Hepatocyte (in vitro differentiated cells): ENCODE results near the gene RTN4RL1. TPM values are rescaled to one million over a fixed set of nuclear protein-coding genes. Genes with fewer than 3 reads are reported as not detected.

Source experiments
- DNase-seq: peaks from one replicate; pipeline ENCODE4 v3.0.0-alpha.2; 2016; ENCODE audit warnings: low spot score
- H2AFZ ChIP-seq: fragments of 200-600 bp; sonication (generic); 2 replicates; pipeline ENCODE4 v1.6.0; 2016; ENCODE audit warnings: antibody characterized with exemption, mild to moderate bottlenecking
- H3K27ac ChIP-seq: fragments of 200-600 bp; sonication (generic); 2 replicates; pipeline ENCODE4 v1.5.1; 2016; ENCODE audit warnings: mild to moderate bottlenecking
- H3K27me3 ChIP-seq: fragments of 200-600 bp; sonication (generic); 2 replicates; pipeline ENCODE4 v1.6.1; 2016
- H3K36me3 ChIP-seq: fragments of 200-600 bp; sonication (generic); replicated peaks from 2 replicates; pipeline ENCODE4 v1.5.1; 2016; ENCODE audit warnings: low read depth; ENCODE audit not compliant: insufficient read depth
- H3K4me1 ChIP-seq: fragments of 200-600 bp; sonication (generic); 2 replicates; pipeline ENCODE4 v1.5.1; 2016; ENCODE audit warnings: mild to moderate bottlenecking, moderate library complexity; ENCODE audit not compliant: insufficient read depth
- H3K4me2 ChIP-seq: fragments of 200-600 bp; sonication (generic); 2 replicates; pipeline ENCODE4 v1.6.0; 2016
- H3K4me3 ChIP-seq: fragments of 200-600 bp; sonication (generic); 2 replicates; pipeline ENCODE4 v1.5.1; 2016; ENCODE audit warnings: mild to moderate bottlenecking
- H3K79me2 ChIP-seq: fragments of 200-600 bp; sonication (generic); 2 replicates; pipeline ENCODE4 v1.6.0; 2017; ENCODE audit warnings: mild to moderate bottlenecking
- H3K9me2 ChIP-seq: fragments of 200-600 bp; sonication (generic); replicated peaks from 2 replicates; pipeline ENCODE4 v1.6.0; 2017; ENCODE audit warnings: mild to moderate bottlenecking; ENCODE audit not compliant: insufficient read depth
- H3K9me3 ChIP-seq: fragments of 200-600 bp; sonication (generic); 2 replicates; pipeline ENCODE4 v1.5.1; 2016; ENCODE audit warnings: low read depth, mild to moderate bottlenecking
- H4K20me1 ChIP-seq: fragments of 200-600 bp; sonication (generic); 2 replicates; pipeline ENCODE4 v1.6.0; 2016; ENCODE audit warnings: mild to moderate bottlenecking; ENCODE audit not compliant: insufficient read depth, poor library complexity, severe bottlenecking
- EZH2 ChIP-seq: fragments of 200-600 bp; sonication (generic); IDR thresholded peaks from 2 replicates; pipeline ENCODE4 v1.6.1; 2016; ENCODE audit warnings: antibody characterized with exemption, mild to moderate bottlenecking, borderline replicate concordance
- EZH2phosphoT487 ChIP-seq: fragments of 200-600 bp; sonication (generic); IDR thresholded peaks from one replicate; pipeline ENCODE4 v1.6.1; 2018; ENCODE audit warnings: antibody characterized with exemption, mild to moderate bottlenecking, low read depth, moderate library complexity; ENCODE audit not compliant: unreplicated experiment, severe bottlenecking
- WGBS: methylation state at CpG from one replicate; pipeline ENCODE4 v1.1.6; 2016; ENCODE audit warnings: low lambda C conversion rate; ENCODE audit errors: missing lambda C conversion rate; 5-methylcytosine and 5-hydroxymethylcytosine counted together
- polyA plus RNA-seq: library from polyadenylated mRNA; unstranded; fragments of >200 nt; fragmentation: Nextera tagmentation; extraction: Ambion mirVana; gene quantifications from 2 replicates; pipeline ENCODE4 v1.2.1, GENCODE V29; 2016
- total RNA-seq: library from RNA; depleted of rRNA; stranded (reverse); fragments of >200 nt; gene quantifications from 2 replicates; pipeline ENCODE4 v1.2.3, GENCODE V29; 2014
- TF ChIP-seq, protein P1 (sequence below): fragments of 200-600 bp; sonication (generic); IDR thresholded peaks from 2 replicates; pipeline ENCODE4 v1.5.1; 2016; ENCODE audit warnings: antibody characterized with exemption, mild to moderate bottlenecking; ENCODE audit not compliant: poor library complexity

The RTN4RL1 gene
- total and polyA plus RNA-seq, 2 experiments from 2014 or later: 0.53 to 1.4 TPM

DNA sequence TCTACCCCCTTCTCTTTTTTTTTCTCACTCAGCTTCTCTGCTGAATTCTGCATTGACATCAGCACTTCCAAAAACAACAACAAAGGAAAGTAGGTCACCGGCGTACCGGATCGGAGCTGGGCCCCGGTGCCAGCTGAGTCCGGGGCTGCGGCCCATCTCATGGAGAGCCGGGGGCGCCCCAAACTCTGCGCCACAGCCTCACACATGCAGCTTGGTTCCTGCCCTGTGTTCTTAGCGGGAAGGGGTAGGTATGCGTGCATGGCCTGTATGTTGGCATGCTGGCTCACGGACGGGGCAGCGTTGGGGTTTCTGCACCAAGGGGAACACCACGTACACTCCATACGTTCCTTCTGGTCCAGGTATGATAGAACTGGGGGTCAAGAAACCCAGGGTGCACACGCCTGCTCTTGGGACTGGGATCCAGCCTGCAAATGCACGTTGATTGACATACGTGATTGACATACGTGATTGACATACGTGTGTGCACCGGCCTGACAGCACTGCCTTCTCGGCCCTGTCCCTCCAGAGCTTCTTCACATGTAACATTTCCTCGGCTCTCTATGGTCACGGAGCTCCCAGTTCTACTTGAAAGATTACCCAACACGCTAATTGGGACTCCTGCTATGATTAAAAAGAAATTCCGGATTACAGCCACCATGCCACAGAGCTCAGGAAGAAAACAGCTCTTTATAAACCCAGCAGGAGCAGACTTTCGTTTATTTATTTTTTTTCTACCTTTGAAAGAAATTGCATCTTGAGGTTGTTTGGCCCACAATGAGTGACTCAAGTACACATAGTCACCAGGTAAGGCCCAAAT lies 106.6 kb downstream of the RTN4RL1 start:
- no peak overlapping the region for H3K4me2 ChIP-seq
- no peaks in the 10 kb centered on the region for H4K20me1 ChIP-seq
- H3K36me3 ChIP-seq: no peaks in the 10 kb centered on the region
- DNase-seq: no peak
- no peaks in the 10 kb centered on the region for H3K79me2 ChIP-seq
- no peaks in the 10 kb centered on the region for H3K4me1 ChIP-seq
- H3K9me2 ChIP-seq: no peaks in the 10 kb centered on the region
- H2AFZ ChIP-seq: no peak overlapping the region
- H3K9me3 ChIP-seq: no peaks in the 10 kb centered on the region
- peaks cover 23% of the 10 kb centered on the region for H3K27me3 ChIP-seq
- TF ChIP-seq EZH2 (no peak), EZH2phosphoT487 (no peak)
- TF ChIP-seq, protein P1, sequence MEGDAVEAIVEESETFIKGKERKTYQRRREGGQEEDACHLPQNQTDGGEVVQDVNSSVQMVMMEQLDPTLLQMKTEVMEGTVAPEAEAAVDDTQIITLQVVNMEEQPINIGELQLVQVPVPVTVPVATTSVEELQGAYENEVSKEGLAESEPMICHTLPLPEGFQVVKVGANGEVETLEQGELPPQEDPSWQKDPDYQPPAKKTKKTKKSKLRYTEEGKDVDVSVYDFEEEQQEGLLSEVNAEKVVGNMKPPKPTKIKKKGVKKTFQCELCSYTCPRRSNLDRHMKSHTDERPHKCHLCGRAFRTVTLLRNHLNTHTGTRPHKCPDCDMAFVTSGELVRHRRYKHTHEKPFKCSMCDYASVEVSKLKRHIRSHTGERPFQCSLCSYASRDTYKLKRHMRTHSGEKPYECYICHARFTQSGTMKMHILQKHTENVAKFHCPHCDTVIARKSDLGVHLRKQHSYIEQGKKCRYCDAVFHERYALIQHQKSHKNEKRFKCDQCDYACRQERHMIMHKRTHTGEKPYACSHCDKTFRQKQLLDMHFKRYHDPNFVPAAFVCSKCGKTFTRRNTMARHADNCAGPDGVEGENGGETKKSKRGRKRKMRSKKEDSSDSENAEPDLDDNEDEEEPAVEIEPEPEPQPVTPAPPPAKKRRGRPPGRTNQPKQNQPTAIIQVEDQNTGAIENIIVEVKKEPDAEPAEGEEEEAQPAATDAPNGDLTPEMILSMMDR: no peak
- no peak overlapping the region for H3K4me3 ChIP-seq
- WGBS: 91% methylated on average over 29 of the region's 29 CpGs
- no peak overlapping the region for H3K27ac ChIP-seq

- 84% methylated on average over 29 of the region's 29 CpGs for WGBS
- Histone ChIP-seq H2AFZ (no peak overlapping the region), H3K79me2 (no peaks in the 10 kb centered on the region), H3K36me3 (no peaks in the 10 kb centered on the region), H3K4me2 (no peak overlapping the region), H3K4me1 (no peaks in the 10 kb centered on the region), H3K4me3 (no peak overlapping the region), H3K9me2 (no peaks in the 10 kb centered on the region), H4K20me1 (no peaks in the 10 kb centered on the region), H3K27ac (no peak overlapping the region), H3K27me3 (peaks cover 34% of the 10 kb centered on the region), H3K9me3 (no peaks in the 10 kb centered on the region)
- DNase-seq: no peak
- TF ChIP-seq EZH2: no peak
- no peak for TF ChIP-seq EZH2phosphoT487
- TF ChIP-seq, protein P1: no peak
These were observed 108.0 kb downstream of the RTN4RL1 start for GRCh38 chr17:1916963-1917715.

- TF ChIP-seq, protein P1: no peak
- TF ChIP-seq EZH2: no peak
- TF ChIP-seq EZH2phosphoT487: no peak
- H3K9me3 ChIP-seq: no peaks in the 10 kb centered on the region
- no peak overlapping the region for H3K4me3 ChIP-seq
- 71% methylated on average over 14 of the region's 14 CpGs for WGBS
- H3K27ac ChIP-seq: no peak overlapping the region
- H4K20me1 ChIP-seq: no peaks in the 10 kb centered on the region
- H3K79me2 ChIP-seq: no peaks in the 10 kb centered on the region
- no peaks in the 10 kb centered on the region for H3K9me2 ChIP-seq
- no peak for DNase-seq
- H3K4me1 ChIP-seq: no peaks in the 10 kb centered on the region
- H2AFZ ChIP-seq: no peak overlapping the region
- H3K36me3 ChIP-seq: no peaks in the 10 kb centered on the region
- peaks cover 41% of the 10 kb centered on the region for H3K27me3 ChIP-seq
- no peak overlapping the region for H3K4me2 ChIP-seq
These were observed 108.8 kb downstream of the RTN4RL1 start for GRCh38 chr17:1916316-1916715.
